ENCODE results near the gene SRC. TPM values are rescaled to one million over a fixed set of nuclear protein-coding genes. Genes with fewer than 3 reads are reported as not detected.

The SRC gene
- total RNA-seq, 1 experiment from 2014 or later = 42.3 TPM

- no peaks in the 10 kb centered on the region for H4K20me1 ChIP-seq (ENCODE audit: insufficient read depth)
- no peak overlapping the region for H3K4me2 ChIP-seq (ENCODE audit: low read length)
- intact Hi-C loops (cut with micrococcal nuclease) = no loop called here
- peaks cover 97% of the 10 kb centered on the region for H3K79me2 ChIP-seq (ENCODE audit: insufficient read depth, low read length)
- ChIA-PET POLR2A (no interaction called here), RAD21 (ENCODE audit: low non-redundant PET in 1 of 2, low total read pairs in 2 of 2, uncharacterized antibody in 2 of 2, unreplicated experiment in 2 of 2) (no interaction called here), CTCF (no interaction called here)
- no peak overlapping the region for H3K27ac ChIP-seq (ENCODE audit: low read depth, low read length)
- no peak overlapping the region for H3K4me3 ChIP-seq (replicated peaks in 1 of 2; ENCODE audit: low read depth in 1 of 2, low read length in 2 of 2)
- TF ChIP-seq, protein P1, sequence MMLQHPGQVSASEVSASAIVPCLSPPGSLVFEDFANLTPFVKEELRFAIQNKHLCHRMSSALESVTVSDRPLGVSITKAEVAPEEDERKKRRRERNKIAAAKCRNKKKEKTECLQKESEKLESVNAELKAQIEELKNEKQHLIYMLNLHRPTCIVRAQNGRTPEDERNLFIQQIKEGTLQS (IDR thresholded peaks at IDR 0.05) = no peak
- ATAC-seq = no peak
- H3K4me1 ChIP-seq (ENCODE audit: control insufficient read depth in 1 of 2, insufficient read depth in 2 of 2, low read length in 2 of 2) = no peaks in the 10 kb centered on the region; a peak in 1 of 4 replicates
- H3K9me3 ChIP-seq (ENCODE audit: control insufficient read depth in 1 of 2, insufficient read depth in 1 of 2, low read depth in 1 of 2, low read length in 2 of 2) = no peaks in the 10 kb centered on the region
- H3K27me3 ChIP-seq (ENCODE audit: insufficient read depth, low read length) = no peaks in the 10 kb centered on the region
- no TSS peak for BruUV-seq (replicated peaks)
- no peaks in the 10 kb centered on the region for H3K9me2 ChIP-seq (ENCODE audit: insufficient read depth)
- no peak overlapping the region for H3K9ac ChIP-seq (ENCODE audit: low read length)
- no peak for DNase-seq (ENCODE audit: low read depth, low spot score)
- 0 out of 4 replicates have a peak, but pooled peaks cover 3 to 4% of the 10 kb centered on the region in 2 experiments for H3K36me3 ChIP-seq (ENCODE audit: control insufficient read depth in 1 of 2, insufficient read depth in 2 of 2, low read length in 2 of 2)
- no peak overlapping the region for H2AFZ ChIP-seq (ENCODE audit: low read depth, low read length, poor library complexity, severe bottlenecking)
Observed at GRCh38 chr20:37354210-37355195, 8.6 kb downstream of the SRC start.

GRCh38 chr20:37355252-37356180 lies 9.6 kb downstream of the SRC start:
- no peaks in the 10 kb centered on the region for H3K9me2 ChIP-seq (ENCODE audit: insufficient read depth)
- H3K27me3 ChIP-seq (ENCODE audit: insufficient read depth, low read length) = no peaks in the 10 kb centered on the region
- no peak overlapping the region for H3K4me3 ChIP-seq (replicated peaks in 1 of 2; ENCODE audit: low read depth in 1 of 2, low read length in 2 of 2)
- intact Hi-C loops (cut with micrococcal nuclease) = no loop called here
- CTCF ChIA-PET = no interaction called here
- RAD21 ChIA-PET (ENCODE audit: low non-redundant PET in 1 of 2, low total read pairs in 2 of 2, uncharacterized antibody in 2 of 2, unreplicated experiment in 2 of 2) = no interaction called here
- DNase-seq (ENCODE audit: low read depth, low spot score) (no peak), ATAC-seq (no peak)
- H3K27ac ChIP-seq (ENCODE audit: low read depth, low read length) = no peak overlapping the region
- no peaks in the 10 kb centered on the region for H3K4me1 ChIP-seq (ENCODE audit: control insufficient read depth in 1 of 2, insufficient read depth in 2 of 2, low read length in 2 of 2)
- no peaks in the 10 kb centered on the region for H3K9me3 ChIP-seq (ENCODE audit: control insufficient read depth in 1 of 2, insufficient read depth in 1 of 2, low read depth in 1 of 2, low read length in 2 of 2)
- H3K79me2 ChIP-seq (ENCODE audit: insufficient read depth, low read length) = peaks cover 95% of the 10 kb centered on the region
- H3K4me2 ChIP-seq (ENCODE audit: low read length) = no peak overlapping the region
- no peak overlapping the region for H3K9ac ChIP-seq (ENCODE audit: low read length)
- POLR2A ChIA-PET = no interaction called here
- no peak overlapping the region for H2AFZ ChIP-seq (ENCODE audit: low read depth, low read length, poor library complexity, severe bottlenecking)
- H3K36me3 ChIP-seq (ENCODE audit: control insufficient read depth in 1 of 2, insufficient read depth in 2 of 2, low read length in 2 of 2) = 0 out of 4 replicates have a peak, but pooled peaks cover 3 to 4% of the 10 kb centered on the region in 2 experiments
- no peaks in the 10 kb centered on the region for H4K20me1 ChIP-seq (ENCODE audit: insufficient read depth)
- BruUV-seq (replicated peaks) = no TSS peak
- no peak for TF ChIP-seq RAD21 (IDR thresholded peaks at IDR 0.05; ENCODE audit: low read depth)
- no peak for TF ChIP-seq SP1 (IDR thresholded peaks at IDR 0.05; ENCODE audit: low read depth)
- TF ChIP-seq ZNF274 (IDR thresholded peaks at IDR 0.05; ENCODE audit: low read depth, low read length) = no peak
- TF ChIP-seq, protein P2, sequence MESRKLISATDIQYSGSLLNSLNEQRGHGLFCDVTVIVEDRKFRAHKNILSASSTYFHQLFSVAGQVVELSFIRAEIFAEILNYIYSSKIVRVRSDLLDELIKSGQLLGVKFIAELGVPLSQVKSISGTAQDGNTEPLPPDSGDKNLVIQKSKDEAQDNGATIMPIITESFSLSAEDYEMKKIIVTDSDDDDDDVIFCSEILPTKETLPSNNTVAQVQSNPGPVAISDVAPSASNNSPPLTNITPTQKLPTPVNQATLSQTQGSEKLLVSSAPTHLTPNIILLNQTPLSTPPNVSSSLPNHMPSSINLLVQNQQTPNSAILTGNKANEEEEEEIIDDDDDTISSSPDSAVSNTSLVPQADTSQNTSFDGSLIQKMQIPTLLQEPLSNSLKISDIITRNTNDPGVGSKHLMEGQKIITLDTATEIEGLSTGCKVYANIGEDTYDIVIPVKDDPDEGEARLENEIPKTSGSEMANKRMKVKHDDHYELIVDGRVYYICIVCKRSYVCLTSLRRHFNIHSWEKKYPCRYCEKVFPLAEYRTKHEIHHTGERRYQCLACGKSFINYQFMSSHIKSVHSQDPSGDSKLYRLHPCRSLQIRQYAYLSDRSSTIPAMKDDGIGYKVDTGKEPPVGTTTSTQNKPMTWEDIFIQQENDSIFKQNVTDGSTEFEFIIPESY (IDR thresholded peaks at IDR 0.05; ENCODE audit: extremely low read depth, insufficient replicate concordance, low read length) = no peak
- no peak for TF ChIP-seq SRF (IDR thresholded peaks at IDR 0.05; ENCODE audit: low read depth)
- no peak for TF ChIP-seq REST (IDR thresholded peaks at IDR 0.05; ENCODE audit: low read depth)
- no peak for TF ChIP-seq TCF7L2 (IDR thresholded peaks at IDR 0.05; ENCODE audit: borderline replicate concordance, extremely low read depth, insufficient read depth, insufficient read length)

All from HCT116 (cell line).